WTC11 (cell line): ENCODE data around the gene CAMSAP1. TPM values are rescaled to one million over a fixed set of nuclear protein-coding genes. Genes with fewer than 3 reads are reported as not detected.

Source experiments
- ATAC-seq: fragments of 200-7000 bp; cut with Tn5 transposase; 2 replicates; pipeline ENCODE4 v1.10.0; 2021; ENCODE audit warnings: mild to moderate bottlenecking, moderate library complexity
- CTCF ChIA-PET: fragments of 300-600 bp; sonication (Branson Sonifier 250); formaldehyde crosslinking; loops from one replicate; lab custom pipeline; 2021; ENCODE audit warnings: antibody characterized with exemption; lab: Charles Lee
- POLR2A ChIA-PET: fragments of 350-600 bp; sonication (Branson Sonifier 250); formaldehyde crosslinking; loops from one replicate; lab custom pipeline; 2021; ENCODE audit warnings: antibody characterized with exemption; lab: Charles Lee
- DNase-seq: peaks from one replicate; pipeline ENCODE4 v3.0.0; 2021; ENCODE audit warnings: low spot score
- H3K27ac Mint-ChIP-seq: 2 replicates; pipeline ENCODE4 v1.8.0; 2021; ENCODE audit warnings: mixed read lengths
- H3K27me3 Mint-ChIP-seq: 2 replicates; pipeline ENCODE4 v1.8.0; 2021; ENCODE audit warnings: low read depth, mild to moderate bottlenecking, moderate library complexity, mixed read lengths
- H3K36me3 Mint-ChIP-seq: 2 replicates; pipeline ENCODE4 v1.8.0; 2021; ENCODE audit warnings: mixed read lengths
- H3K4me1 Mint-ChIP-seq: 2 replicates; pipeline ENCODE4 v1.8.0; 2022; ENCODE audit warnings: mixed read lengths
- H3K4me3 Mint-ChIP-seq: 2 replicates; pipeline ENCODE4 v1.8.0; 2021; ENCODE audit warnings: mild to moderate bottlenecking, moderate library complexity, mixed read lengths
- H3K9me3 Mint-ChIP-seq: 2 replicates; pipeline ENCODE4 v1.8.0; 2021; ENCODE audit warnings: mixed read lengths
- ELF4 ChIP-seq: sonication (generic); formaldehyde crosslinking; IDR thresholded peaks from 2 replicates; pipeline ENCODE4 v1.8.1; 2022; ENCODE audit warnings: low read depth, mild to moderate bottlenecking, moderate library complexity, missing genetic modification reagents
- EMX1 ChIP-seq: fragments of 250-450 bp; sonication (Bioruptor Pico); IDR thresholded peaks from 2 replicates; pipeline ENCODE4 v1.8.0; 2021; ENCODE audit warnings: mild to moderate bottlenecking
- ESRRA ChIP-seq: sonication (generic); formaldehyde crosslinking; IDR thresholded peaks from 2 replicates; pipeline ENCODE4 v1.8.1; 2022; ENCODE audit warnings: mild to moderate bottlenecking, missing genetic modification reagents, borderline replicate concordance
- FOXJ3 ChIP-seq: sonication (generic); formaldehyde crosslinking; IDR thresholded peaks from 2 replicates; pipeline ENCODE4 v1.9.0; 2021; ENCODE audit warnings: missing genetic modification reagents, mild to moderate bottlenecking, borderline replicate concordance
- GRHL2 ChIP-seq: fragments of 250-450 bp; sonication (Bioruptor Pico); IDR thresholded peaks from 2 replicates; pipeline ENCODE4 v1.8.0; 2022; ENCODE audit warnings: mild to moderate bottlenecking, moderate library complexity; ENCODE audit not compliant: insufficient replicate concordance, severe bottlenecking
- MYBL2 ChIP-seq: sonication (generic); formaldehyde crosslinking; IDR thresholded peaks from 2 replicates; pipeline ENCODE4 v1.8.1; 2023; ENCODE audit warnings: mild to moderate bottlenecking, moderate library complexity, missing genetic modification reagents
- NFATC4 ChIP-seq: fragments of 250-450 bp; sonication (Bioruptor Pico); IDR thresholded peaks from 2 replicates; pipeline ENCODE4 v1.9.0; 2021; ENCODE audit warnings: mild to moderate bottlenecking
- NFYB ChIP-seq: sonication (generic); formaldehyde crosslinking; conservative IDR thresholded peaks from 2 replicates; pipeline ENCODE4 v1.8.0; 2022; ENCODE audit warnings: low read depth, missing genetic modification reagents
- NR3C1 ChIP-seq: sonication (generic); formaldehyde crosslinking; conservative IDR thresholded peaks from 2 replicates; pipeline ENCODE4 v1.8.1; 2023; ENCODE audit warnings: low read depth, mild to moderate bottlenecking, missing genetic modification reagents
- OVOL2 ChIP-seq: fragments of 250-450 bp; sonication (Bioruptor Pico); IDR thresholded peaks from 2 replicates; pipeline ENCODE4 v1.9.0; 2021; ENCODE audit warnings: mild to moderate bottlenecking, borderline replicate concordance
- TCF7 ChIP-seq: sonication (generic); formaldehyde crosslinking; IDR thresholded peaks from 2 replicates; pipeline ENCODE4 v1.8.0; 2022; ENCODE audit warnings: mild to moderate bottlenecking, low read depth, missing genetic modification reagents, moderate library complexity
- TEAD4 ChIP-seq: sonication (generic); formaldehyde crosslinking; IDR thresholded peaks from 2 replicates; pipeline ENCODE4 v1.8.0; 2022; ENCODE audit warnings: mild to moderate bottlenecking, missing genetic modification reagents
- TP53 ChIP-seq: sonication (generic); formaldehyde crosslinking; IDR thresholded peaks from 2 replicates; pipeline ENCODE4 v1.8.1; 2023; ENCODE audit warnings: mild to moderate bottlenecking, missing genetic modification reagents
- total RNA-seq: library from RNA; stranded (reverse); gene quantifications from 3 replicates; pipeline ENCODE4 v1.2.3, GENCODE V29; 2021
- TF ChIP-seq, protein P1 (sequence below): sonication (generic); formaldehyde crosslinking; IDR thresholded peaks from 2 replicates; pipeline ENCODE4 v1.8.1; 2022; ENCODE audit warnings: mild to moderate bottlenecking, moderate library complexity, missing genetic modification reagents
- TF ChIP-seq, protein P2 (sequence below): sonication (generic); formaldehyde crosslinking; IDR thresholded peaks from 2 replicates; pipeline ENCODE4 v1.8.1; 2022; ENCODE audit warnings: missing genetic modification reagents, borderline replicate concordance
- TF ChIP-seq, protein P3 (sequence below): sonication (generic); formaldehyde crosslinking; IDR thresholded peaks from 2 replicates; pipeline ENCODE4 v1.8.0; 2023; ENCODE audit warnings: missing genetic modification reagents, mild to moderate bottlenecking, borderline replicate concordance
- TF ChIP-seq, protein P4 (sequence below): fragments of 250-450 bp; sonication (Bioruptor Pico); IDR thresholded peaks from 2 replicates; pipeline ENCODE4 v1.9.0; 2021; ENCODE audit warnings: mild to moderate bottlenecking, borderline replicate concordance
- TF ChIP-seq, protein P5 (sequence below): sonication (generic); formaldehyde crosslinking; IDR thresholded peaks from 2 replicates; pipeline ENCODE4 v1.8.0; 2022; ENCODE audit warnings: mild to moderate bottlenecking, missing genetic modification reagents
- TF ChIP-seq, protein P6 (sequence below): sonication (generic); formaldehyde crosslinking; IDR thresholded peaks from 2 replicates; pipeline ENCODE4 v1.8.1; 2022; ENCODE audit warnings: mild to moderate bottlenecking, missing genetic modification reagents, moderate library complexity, borderline replicate concordance

Gene CAMSAP1
- total RNA-seq, 1 experiment from 2014 or later = 40.5 TPM

DNA sequence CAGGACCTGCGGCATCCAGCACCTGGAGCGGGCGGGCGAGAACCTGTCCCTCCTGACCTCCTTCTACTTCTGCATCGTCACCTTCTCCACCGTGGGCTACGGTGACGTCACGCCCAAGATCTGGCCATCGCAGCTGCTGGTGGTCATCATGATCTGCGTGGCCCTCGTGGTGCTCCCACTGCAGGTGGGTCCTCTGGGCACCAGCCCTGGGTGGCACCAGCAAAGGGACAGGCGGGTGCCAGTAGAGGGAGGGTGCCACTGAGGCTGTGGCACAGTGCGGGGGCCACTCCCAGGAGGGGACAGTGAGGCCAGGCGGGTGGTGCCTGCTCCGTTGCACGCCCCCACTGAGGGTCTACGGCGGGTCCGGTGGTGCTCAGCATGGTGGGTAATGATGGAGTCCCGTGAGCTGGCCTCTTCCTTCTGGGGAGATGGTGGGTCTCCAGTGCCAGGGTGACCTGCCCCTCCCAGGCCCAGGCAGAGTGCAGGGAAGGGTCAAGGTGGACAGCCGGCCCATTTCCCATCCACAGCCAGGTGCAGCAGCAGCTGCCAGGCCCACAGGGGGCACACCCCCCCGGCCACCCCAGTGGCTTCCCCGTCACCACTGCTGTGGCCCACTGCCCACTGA, 147.6 kb downstream of the CAMSAP1 start:
- H3K4me1 Mint-ChIP-seq = no peaks in the 10 kb centered on the region
- H3K9me3 Mint-ChIP-seq = no peaks in the 10 kb centered on the region; the same call in 1 of the 2 replicates
- no peak overlapping the region for H3K27ac Mint-ChIP-seq
- no peak for DNase-seq
- no peaks in the 10 kb centered on the region for H3K36me3 Mint-ChIP-seq
- H3K27me3 Mint-ChIP-seq = no peaks in the 10 kb centered on the region
- CTCF ChIA-PET = interaction anchor here (0.7 kb wide), 1 partner anchor 38 kb away, joined by 3 read pairs; no protein-coding TSS in a partner anchor
- TF ChIP-seq, protein P1, sequence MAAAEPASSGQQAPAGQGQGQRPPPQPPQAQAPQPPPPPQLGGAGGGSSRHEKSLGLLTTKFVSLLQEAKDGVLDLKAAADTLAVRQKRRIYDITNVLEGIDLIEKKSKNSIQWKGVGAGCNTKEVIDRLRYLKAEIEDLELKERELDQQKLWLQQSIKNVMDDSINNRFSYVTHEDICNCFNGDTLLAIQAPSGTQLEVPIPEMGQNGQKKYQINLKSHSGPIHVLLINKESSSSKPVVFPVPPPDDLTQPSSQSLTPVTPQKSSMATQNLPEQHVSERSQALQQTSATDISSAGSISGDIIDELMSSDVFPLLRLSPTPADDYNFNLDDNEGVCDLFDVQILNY = no peak
- TF ChIP-seq TEAD4 (CRISPR knock-in tag) = no peak
- no peak for TF ChIP-seq TCF7 (CRISPR knock-in tag)
- TF ChIP-seq, protein P2, sequence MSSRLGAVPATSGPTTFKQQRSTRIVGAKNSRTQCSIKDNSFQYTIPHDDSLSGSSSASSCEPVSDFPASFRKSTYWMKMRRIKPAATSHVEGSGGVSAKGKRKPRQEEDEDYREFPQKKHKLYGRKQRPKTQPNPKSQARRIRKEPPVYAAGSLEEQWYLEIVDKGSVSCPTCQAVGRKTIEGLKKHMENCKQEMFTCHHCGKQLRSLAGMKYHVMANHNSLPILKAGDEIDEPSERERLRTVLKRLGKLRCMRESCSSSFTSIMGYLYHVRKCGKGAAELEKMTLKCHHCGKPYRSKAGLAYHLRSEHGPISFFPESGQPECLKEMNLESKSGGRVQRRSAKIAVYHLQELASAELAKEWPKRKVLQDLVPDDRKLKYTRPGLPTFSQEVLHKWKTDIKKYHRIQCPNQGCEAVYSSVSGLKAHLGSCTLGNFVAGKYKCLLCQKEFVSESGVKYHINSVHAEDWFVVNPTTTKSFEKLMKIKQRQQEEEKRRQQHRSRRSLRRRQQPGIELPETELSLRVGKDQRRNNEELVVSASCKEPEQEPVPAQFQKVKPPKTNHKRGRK (CRISPR knock-in tag) = no peak
- TF ChIP-seq, protein P3, sequence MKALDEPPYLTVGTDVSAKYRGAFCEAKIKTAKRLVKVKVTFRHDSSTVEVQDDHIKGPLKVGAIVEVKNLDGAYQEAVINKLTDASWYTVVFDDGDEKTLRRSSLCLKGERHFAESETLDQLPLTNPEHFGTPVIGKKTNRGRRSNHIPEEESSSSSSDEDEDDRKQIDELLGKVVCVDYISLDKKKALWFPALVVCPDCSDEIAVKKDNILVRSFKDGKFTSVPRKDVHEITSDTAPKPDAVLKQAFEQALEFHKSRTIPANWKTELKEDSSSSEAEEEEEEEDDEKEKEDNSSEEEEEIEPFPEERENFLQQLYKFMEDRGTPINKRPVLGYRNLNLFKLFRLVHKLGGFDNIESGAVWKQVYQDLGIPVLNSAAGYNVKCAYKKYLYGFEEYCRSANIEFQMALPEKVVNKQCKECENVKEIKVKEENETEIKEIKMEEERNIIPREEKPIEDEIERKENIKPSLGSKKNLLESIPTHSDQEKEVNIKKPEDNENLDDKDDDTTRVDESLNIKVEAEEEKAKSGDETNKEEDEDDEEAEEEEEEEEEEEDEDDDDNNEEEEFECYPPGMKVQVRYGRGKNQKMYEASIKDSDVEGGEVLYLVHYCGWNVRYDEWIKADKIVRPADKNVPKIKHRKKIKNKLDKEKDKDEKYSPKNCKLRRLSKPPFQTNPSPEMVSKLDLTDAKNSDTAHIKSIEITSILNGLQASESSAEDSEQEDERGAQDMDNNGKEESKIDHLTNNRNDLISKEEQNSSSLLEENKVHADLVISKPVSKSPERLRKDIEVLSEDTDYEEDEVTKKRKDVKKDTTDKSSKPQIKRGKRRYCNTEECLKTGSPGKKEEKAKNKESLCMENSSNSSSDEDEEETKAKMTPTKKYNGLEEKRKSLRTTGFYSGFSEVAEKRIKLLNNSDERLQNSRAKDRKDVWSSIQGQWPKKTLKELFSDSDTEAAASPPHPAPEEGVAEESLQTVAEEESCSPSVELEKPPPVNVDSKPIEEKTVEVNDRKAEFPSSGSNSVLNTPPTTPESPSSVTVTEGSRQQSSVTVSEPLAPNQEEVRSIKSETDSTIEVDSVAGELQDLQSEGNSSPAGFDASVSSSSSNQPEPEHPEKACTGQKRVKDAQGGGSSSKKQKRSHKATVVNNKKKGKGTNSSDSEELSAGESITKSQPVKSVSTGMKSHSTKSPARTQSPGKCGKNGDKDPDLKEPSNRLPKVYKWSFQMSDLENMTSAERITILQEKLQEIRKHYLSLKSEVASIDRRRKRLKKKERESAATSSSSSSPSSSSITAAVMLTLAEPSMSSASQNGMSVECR (CRISPR knock-in tag) = no peak
- no peak for TF ChIP-seq NFYB (CRISPR knock-in tag)
- TF ChIP-seq ESRRA (CRISPR knock-in tag) = no peak
- no peak for TF ChIP-seq OVOL2 (CRISPR knock-in tag)
- TF ChIP-seq MYBL2 (CRISPR knock-in tag) = no peak
- TF ChIP-seq EMX1 (CRISPR knock-in tag) = no peak
- TF ChIP-seq, protein P4, sequence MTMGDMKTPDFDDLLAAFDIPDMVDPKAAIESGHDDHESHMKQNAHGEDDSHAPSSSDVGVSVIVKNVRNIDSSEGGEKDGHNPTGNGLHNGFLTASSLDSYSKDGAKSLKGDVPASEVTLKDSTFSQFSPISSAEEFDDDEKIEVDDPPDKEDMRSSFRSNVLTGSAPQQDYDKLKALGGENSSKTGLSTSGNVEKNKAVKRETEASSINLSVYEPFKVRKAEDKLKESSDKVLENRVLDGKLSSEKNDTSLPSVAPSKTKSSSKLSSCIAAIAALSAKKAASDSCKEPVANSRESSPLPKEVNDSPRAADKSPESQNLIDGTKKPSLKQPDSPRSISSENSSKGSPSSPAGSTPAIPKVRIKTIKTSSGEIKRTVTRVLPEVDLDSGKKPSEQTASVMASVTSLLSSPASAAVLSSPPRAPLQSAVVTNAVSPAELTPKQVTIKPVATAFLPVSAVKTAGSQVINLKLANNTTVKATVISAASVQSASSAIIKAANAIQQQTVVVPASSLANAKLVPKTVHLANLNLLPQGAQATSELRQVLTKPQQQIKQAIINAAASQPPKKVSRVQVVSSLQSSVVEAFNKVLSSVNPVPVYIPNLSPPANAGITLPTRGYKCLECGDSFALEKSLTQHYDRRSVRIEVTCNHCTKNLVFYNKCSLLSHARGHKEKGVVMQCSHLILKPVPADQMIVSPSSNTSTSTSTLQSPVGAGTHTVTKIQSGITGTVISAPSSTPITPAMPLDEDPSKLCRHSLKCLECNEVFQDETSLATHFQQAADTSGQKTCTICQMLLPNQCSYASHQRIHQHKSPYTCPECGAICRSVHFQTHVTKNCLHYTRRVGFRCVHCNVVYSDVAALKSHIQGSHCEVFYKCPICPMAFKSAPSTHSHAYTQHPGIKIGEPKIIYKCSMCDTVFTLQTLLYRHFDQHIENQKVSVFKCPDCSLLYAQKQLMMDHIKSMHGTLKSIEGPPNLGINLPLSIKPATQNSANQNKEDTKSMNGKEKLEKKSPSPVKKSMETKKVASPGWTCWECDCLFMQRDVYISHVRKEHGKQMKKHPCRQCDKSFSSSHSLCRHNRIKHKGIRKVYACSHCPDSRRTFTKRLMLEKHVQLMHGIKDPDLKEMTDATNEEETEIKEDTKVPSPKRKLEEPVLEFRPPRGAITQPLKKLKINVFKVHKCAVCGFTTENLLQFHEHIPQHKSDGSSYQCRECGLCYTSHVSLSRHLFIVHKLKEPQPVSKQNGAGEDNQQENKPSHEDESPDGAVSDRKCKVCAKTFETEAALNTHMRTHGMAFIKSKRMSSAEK = no peak
- TF ChIP-seq ELF4 (CRISPR knock-in tag) = no peak
- no peak for TF ChIP-seq NR3C1 (CRISPR knock-in tag)
- TF ChIP-seq, protein P5, sequence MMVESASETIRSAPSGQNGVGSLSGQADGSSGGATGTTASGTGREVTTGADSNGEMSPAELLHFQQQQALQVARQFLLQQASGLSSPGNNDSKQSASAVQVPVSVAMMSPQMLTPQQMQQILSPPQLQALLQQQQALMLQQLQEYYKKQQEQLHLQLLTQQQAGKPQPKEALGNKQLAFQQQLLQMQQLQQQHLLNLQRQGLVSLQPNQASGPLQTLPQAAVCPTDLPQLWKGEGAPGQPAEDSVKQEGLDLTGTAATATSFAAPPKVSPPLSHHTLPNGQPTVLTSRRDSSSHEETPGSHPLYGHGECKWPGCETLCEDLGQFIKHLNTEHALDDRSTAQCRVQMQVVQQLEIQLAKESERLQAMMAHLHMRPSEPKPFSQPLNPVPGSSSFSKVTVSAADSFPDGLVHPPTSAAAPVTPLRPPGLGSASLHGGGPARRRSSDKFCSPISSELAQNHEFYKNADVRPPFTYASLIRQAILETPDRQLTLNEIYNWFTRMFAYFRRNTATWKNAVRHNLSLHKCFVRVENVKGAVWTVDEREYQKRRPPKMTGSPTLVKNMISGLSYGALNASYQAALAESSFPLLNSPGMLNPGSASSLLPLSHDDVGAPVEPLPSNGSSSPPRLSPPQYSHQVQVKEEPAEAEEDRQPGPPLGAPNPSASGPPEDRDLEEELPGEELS (CRISPR knock-in tag) = no peak
- TF ChIP-seq NFATC4 (CRISPR knock-in tag) = no peak
- TF ChIP-seq FOXJ3 (CRISPR knock-in tag) = no peak
- TF ChIP-seq TP53 = no peak
- TF ChIP-seq, protein P6, sequence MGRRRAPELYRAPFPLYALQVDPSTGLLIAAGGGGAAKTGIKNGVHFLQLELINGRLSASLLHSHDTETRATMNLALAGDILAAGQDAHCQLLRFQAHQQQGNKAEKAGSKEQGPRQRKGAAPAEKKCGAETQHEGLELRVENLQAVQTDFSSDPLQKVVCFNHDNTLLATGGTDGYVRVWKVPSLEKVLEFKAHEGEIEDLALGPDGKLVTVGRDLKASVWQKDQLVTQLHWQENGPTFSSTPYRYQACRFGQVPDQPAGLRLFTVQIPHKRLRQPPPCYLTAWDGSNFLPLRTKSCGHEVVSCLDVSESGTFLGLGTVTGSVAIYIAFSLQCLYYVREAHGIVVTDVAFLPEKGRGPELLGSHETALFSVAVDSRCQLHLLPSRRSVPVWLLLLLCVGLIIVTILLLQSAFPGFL = no peak
- no peak for TF ChIP-seq GRHL2 (CRISPR knock-in tag)
- POLR2A ChIA-PET = no interaction called here
- ATAC-seq = no peak
- no peak overlapping the region for H3K4me3 Mint-ChIP-seq
